Non-pigmented ciliary epithelial cell (primary cell): Measurements from ENCODE around the gene ALDH3B1.

Experiments used
- DNase-seq: peaks from one replicate; pipeline ENCODE4 v3.0.0-alpha.2; 2010; ENCODE audit warnings: low read depth

ALDH3B1 gene

DNA sequence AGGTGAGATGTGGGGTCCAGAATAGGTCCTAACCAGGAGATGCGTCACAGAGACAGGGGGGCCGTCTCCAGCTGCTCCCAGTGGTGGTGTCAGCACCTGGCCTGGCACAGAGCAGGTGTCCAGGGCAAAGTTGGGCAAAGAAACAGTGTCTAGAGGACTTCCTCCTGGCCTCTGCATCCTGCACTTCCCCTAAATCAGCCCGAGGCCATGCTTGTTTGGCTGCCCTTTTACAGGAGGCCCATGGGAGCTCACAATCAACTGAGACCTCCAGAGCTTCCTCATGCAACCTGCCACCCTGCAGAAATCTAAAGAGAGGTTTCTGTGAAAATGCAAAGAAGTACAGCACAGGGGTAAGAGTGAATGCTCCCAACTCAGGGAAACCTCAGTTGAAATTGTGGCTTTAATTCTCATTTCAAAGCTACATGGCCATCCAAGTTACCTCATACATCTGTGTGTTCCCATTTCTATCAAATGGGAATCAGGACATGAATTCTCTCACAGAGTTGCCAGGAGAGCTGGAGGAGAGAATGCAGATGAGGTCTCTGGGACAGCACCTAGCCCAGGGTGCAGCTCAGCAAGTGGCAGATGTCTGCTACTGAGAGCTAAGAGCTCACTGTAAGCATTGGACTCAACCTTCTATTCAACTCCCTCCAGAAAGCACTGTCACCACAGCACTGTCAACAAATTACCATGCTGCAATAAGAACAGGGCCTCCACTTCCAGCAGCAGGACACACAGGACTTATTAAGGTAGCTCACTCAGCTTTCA lies 61.3 kb downstream of the ALDH3B1 start:
- DNase-seq: no peak

DNA sequence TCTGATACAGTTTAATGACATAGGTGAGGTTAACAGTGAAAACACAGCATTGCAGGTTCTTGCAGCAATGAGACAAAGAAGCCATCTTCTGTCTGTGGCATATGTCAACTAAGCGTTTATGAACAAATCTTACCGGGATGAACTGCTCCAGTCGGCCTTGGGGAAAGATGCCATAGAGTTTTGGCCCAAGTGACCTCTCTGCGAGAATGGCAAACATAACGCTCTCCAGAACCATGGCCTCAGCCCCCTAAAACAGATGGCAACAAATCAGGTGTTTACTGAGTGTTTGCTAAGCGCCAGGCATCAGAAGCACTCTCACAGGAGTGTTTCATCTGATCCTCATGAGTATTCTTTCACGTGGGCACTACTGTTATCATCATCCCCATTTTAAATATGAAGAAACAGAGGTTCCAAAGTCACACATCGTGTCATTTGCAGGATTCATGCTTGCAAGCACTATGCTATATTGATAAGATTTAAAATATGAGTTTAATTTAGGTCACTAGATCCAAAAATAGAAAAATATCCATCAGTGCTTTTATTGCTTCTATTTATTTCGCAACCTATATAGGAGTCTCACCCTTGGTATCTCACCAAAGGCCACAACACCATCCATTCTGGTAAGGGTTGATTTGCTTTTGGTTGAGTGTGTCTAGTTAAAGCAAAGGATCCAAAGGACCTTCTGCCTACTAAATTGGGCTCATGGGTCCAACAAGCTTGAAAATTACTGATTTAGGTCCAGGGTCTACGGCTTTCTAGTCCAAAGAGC lies 64.6 kb downstream of the ALDH3B1 start:
- DNase-seq: no peak

DNA sequence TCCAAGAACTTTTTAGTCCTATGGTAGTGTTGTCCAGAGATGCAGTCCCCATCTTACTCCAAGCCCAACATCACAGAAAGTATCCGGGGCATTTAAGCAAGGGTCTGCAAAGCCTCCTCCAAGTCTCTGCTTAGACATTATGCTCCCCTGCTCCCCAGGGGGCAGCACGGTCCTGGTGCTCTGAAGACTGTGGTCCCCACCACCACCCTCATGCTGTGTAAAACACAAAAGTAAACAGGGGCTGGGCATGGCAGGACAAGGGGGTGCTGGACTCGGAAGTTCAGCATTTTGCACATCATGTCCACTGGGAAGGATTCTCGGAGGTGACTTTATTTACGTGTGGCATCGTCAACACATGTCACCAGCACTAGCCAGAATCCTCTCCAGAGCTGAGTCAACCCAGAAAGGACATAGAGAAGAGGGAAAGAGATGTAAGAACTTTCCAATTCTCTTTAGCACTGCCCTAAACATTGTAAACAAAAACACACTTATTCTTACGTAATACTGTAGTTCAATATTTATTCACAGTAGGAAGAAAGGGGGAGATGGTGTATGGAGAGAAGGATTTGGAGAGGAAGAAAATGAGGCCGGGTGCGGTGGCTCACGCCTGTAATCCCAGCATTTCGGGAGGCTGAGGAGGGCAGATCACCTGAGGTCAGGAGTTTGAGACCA lies 66.4 kb downstream of the ALDH3B1 start:
- DNase-seq: no peak

DNA sequence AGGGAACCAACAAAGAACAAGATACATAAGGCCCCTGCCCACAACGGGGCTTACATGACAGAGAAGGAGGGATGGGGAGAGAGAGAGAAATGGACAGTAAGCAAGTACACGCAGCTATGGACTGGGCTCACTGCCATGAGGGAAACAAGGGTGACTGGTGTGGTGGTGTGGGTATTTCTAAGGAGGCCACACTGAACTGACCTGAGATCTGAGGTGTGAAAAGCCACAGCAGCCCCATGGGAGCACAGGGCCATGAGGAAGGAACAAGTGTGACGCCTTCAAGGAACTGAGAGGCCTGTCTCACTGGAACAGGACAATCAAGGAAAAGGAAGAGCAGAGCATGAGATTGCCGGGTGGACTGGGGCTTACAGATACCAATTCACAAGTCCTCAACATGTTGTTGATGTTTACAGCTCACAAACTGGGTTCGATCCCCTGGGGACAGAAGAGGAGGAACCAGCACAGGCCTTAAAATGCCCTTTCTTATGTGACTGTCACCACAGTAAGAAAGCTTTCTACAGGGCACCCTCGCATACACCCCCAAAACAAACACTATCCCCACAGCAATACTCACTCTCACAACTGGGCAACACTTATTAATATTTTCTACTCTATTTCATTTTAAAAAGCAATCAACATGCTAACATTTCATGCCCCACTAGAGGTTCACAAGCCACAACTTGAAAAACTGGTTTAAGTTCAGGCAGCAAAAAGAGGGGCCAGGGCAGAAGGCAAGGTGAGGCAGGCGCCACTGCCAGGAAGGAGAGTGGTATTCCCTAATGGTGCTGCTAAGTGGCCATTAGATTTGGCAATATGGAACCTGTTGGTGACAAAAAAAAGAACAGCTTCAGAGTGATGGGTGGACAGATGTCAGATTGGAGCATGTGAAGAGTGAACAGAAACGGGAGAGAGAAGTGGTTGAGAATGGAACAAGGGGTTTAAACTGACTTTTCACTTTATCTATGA lies 67.8 kb downstream of the ALDH3B1 start:
- no peak for DNase-seq
